Fibroblast of skin of right biceps (primary cell): ENCODE results near the gene ELOB.

Experiments
- DNase-seq: peaks from one replicate; pipeline ENCODE4 v3.0.0-alpha.2; 2013

Gene ELOB

GRCh38 chr16:2779978-2780898, 3.2 kb upstream of the ELOB start:
- no peak for DNase-seq

- DNase-seq: no peak
Observed at GRCh38 chr16:2779151-2779920, 2.3 kb upstream of the ELOB start.

- no peak for DNase-seq
Observed at GRCh38 chr16:2778630-2778958, 1.5 kb upstream of the ELOB start.

DNA sequence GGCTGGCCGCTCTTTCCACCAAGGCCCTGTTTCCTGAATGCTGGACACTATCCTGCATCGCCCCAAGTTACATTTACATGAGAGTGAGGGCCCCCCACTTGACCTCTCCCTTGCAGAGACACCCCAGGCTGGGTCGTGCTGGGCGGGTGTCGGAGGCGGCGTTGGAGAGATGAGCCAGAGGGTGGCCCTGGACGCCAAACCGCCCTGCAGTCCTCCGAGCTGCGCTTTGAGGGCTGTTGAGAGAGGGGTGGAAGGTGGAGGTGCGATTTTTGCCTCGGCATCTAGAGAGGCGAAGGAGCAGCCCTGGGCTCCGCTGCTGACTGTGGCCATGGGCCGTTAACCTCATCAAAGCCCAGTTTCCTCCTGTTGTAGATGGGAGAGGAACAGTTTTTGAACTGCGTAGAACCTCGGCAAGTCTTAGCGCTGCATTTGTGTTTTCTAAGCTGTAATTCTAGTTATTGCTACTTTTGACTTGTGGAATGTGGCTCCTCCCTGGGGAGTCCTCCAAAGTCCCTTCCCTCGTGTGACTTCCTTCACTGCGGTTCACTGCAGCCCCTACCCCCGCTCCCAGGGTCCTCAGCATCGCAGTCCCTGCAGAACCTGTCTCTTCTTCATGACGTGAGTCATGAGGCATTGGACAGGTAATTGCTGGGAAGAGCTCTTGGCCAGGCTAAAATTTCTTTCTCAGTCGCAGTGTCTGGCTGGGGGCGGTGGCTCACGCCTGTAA, 986 bp upstream of the ELOB start:
- DNase-seq: peak; percentile 18

GRCh38 chr16:2776500-2777139, 460 bp downstream of the ELOB start:
- peak; percentile 17 for DNase-seq

DNA sequence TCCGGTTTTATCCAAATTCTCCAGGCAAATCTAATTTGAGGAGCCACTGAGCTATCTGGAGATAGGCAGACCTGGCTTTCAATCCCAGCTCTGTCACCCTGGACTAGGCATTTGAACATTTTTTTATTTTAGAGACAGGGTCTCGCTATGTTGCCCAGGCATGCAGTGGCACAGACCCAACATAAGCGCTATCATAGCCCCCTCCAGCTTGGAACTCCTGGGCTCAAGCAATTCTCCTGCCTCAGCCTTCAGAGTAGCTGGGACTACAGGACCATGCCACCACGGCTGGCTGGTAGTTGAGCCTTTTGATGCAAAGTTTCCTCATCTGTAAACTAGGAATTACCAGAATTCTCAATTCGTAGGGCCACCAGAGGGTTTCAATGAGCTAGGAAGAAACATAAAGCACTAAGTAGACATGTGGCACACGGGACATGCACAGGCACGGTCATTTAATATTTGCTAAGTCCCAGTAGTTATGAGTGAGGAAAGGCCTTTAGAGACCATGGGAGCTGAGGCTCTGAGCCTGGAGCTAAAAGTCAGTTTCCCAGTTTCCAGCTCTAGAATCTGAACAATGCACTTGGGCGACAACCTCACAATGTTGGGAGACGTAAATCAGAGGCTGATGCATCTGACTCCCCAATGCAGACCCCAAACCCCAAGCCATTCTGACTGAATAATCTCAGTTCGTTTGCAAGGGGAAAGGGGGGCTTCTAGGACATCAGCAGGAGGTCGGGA, 1.1 kb downstream of the ELOB start:
- DNase-seq: no peak

GRCh38 chr16:2775131-2775716, 1.9 kb downstream of the ELOB start:
- no peak for DNase-seq

GRCh38 chr16:2774161-2774891, 2.8 kb downstream of the ELOB start:
- DNase-seq: no peak

- DNase-seq: peak; percentile 45
Observed at GRCh38 chr16:2773188-2773968, 3.7 kb downstream of the ELOB start.

DNA sequence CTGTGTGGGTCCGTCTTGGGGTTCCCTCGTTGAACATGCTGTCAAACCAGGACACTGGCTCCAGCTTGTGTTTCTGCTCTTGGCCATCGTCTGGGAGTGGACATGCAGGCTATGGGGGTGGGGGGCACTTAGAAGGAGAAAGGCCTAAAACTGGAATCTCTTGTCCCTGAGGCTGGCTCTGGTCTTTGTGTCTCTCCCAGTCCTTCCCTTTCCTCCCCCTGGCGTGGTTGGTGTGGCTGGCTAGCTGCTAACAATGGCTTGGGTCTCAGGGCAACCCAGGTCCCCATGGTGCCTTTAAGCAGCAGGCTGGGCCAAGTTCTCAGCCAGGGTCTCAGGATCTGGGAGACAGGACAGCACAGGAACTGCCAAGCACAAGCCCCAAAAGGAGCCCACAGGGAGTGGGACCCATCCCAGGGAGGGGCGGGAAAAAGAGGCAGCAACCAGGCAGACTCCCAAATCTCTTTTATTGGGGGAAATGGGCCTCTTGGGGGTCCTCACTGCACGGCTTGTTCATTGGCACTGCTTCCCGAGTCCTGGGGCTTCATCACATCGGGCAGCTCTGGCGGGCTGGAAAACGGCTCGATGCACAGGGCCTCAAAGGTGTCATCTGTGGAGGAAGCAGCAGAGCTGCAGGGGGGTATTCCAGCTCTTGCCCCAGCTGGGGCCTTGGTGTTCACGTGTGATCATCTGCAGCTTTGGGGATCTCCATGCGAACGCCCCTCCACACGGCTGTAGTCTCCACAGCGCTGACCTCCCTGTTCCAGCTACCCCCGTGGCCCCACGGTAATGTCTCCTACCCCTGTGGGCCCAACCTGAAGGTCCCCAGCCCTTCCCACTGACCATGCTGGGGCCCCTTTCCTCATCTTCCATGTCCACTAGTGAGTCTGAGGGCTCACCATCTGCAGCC, 5.3 kb downstream of the ELOB start:
- no peak for DNase-seq

DNA sequence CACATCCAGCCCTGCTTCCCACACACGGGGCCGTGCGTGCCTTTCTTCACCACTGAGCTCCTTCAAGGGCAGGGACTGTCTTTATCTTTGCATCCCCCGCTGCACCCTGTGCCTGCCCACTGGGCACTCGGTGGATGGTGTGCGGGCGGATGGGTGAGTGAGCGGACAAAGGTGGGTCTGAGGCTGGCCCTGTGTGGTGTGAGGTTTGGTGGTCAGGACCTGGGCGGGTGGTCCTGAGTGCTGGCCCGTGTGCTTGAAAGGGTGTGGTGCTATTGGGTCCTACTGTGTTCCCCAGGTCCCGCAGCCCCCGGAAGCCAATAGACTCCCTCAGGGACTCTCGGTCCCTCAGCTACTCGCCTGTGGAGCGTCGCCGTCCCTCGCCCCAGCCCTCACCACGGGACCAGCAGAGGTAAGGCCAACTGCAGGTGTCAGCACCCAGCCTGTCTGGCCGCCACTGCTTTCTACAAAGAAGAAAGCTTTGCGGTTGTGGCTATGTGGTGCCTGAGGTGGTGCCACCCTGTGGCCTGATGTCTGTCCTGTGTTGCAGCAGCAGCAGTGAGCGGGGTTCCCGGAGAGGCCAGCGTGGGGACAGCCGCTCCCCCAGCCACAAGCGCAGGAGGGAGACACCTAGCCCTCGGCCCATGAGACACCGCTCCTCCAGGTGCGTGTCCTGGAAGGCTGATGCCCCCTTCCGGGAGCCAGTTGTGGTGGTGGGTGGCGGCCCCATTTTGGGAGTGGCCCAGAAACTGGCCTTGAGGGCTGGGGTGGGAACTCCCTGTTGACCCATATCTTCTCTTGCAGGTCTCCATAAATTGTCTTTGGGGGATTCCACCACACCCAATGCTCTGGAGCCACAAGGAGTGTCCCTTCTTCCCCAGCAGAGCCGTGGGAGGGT, 6.8 kb downstream of the ELOB start:
- DNase-seq: no peak

DNA sequence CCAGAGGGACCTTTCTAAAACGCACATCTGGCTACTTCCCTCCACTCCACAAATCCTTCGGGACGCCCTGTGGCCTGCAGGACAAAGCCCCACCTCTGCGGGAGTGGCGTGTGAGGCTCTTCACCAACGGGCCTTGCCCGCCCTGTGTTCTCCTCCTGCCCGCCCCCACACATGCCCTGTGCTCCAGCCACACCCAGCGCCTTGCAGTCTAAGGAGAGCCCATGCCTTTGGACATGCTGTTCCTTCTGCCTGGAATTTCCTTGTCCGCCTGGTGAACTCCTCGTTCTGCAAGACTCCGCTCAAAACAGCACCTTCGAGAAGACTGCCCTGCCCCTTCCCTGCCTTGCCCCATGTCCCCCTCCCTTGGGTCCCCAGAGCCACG, 7.4 kb downstream of the ELOB start:
- DNase-seq: no peak

DNA sequence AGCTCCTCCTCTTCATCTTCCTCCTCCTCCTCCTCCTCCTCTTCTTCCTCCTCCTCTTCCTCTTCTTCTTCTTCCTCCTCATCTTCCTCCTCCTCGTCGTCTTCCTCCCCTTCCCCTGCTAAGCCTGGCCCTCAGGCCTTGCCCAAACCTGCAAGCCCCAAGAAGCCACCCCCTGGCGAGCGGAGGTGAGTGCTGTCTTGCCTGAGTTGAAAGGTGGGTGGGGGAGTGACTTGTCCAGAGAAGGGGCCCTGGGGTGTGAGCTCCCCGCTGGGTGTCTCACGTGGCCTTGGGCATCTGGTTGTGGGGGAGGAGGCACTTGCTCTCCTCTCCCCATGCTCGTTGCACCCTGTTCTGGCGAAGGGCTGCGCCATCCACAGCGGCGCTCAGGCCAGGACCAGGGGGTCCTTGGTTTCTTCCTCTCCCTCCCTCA, 8.0 kb downstream of the ELOB start:
- no peak for DNase-seq

DNA sequence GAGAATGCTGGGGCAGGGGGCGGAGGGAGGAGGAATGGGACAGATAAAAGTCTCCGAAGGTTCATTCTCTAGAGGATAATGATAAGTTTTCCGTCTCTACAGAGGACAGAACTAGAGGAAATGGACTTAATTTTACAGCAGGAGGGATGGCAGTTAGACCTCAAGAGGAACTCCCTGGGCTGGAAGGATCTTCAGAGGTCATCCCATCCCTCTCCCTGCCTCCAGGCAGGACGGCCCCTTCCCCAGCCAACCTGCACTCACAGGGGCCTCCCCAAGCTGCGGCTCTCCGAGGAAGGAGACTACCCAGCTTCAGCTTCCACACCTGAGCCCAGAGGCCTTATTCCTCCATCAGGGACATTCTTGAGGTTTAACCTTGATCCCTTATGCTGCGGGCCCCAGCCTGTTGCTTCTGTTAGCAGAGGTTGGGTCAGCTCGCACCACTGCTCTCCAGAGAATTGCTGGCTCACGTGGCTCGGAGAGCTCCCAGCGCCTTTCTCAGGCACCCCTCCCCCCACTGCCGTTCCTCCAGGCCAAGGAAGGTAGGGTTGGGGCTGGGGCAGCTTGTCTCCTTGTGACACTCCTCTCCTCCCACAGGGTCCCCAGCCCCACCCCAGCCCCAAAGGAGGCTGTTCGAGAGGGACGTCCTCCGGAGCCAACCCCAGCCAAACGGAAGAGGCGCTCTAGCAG, 8.5 kb downstream of the ELOB start:
- peak; percentile 18 for DNase-seq

DNA sequence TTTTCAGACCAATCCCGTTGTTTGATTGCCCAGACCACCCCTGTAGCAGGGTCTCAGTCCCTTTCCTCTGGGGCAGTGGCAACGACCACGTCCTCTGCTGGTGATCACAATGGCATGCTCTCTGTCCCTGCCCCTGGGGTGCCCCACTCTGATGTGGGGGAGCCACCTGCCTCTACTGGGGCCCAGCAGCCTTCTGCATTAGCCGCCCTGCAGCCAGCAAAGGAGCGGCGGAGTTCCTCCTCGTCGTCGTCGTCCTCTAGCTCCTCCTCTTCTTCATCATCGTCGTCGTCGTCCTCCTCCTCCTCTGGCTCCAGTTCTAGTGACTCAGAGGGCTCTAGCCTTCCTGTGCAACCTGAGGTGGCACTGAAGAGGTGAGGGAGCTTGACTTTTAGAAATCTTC, 9.2 kb downstream of the ELOB start:
- DNase-seq: no peak

DNA sequence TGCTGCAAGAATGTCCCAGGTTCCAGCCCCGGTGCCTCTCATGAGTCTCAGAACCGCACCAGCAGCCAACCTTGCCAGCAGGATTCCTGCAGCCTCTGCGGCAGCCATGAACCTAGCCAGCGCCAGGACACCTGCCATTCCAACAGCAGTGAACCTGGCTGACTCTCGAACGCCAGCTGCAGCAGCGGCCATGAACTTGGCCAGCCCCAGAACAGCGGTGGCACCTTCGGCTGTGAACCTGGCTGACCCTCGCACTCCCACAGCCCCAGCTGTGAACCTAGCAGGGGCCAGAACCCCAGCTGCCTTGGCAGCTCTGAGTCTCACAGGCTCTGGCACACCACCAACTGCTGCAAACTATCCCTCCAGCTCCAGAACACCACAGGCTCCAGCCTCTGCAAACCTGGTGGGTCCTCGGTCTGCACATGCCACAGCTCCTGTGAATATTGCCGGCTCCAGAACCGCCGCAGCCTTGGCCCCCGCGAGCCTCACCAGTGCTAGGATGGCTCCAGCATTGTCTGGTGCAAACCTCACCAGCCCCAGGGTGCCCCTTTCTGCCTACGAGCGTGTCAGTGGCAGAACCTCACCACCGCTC, 9.8 kb downstream of the ELOB start:
- no peak for DNase-seq
